Prostate gland (tissue), 2 donors: Measurements from ENCODE around the gene VPS37D. TPM values are rescaled to one million over a fixed set of nuclear protein-coding genes. Genes with fewer than 3 reads are reported as not detected.

Source experiments
- DNase-seq: peaks from one replicate; pipeline ENCODE4 v3.0.0-alpha.2; 2019; ENCODE audit warnings: low spot score
- H3K27ac ChIP-seq, 2 donors: fragments of 200-600 bp; sonication (generic); 2 replicates each; pipeline ENCODE4 v1.5.1; 2017 to 2019
- H3K27me3 ChIP-seq: fragments of 200-600 bp; sonication (generic); replicated peaks from 2 replicates; pipeline ENCODE4 v1.5.1; 2019; ENCODE audit not compliant: insufficient read depth
- H3K36me3 ChIP-seq, 2 donors: fragments of 200-600 bp; sonication (generic); 1 replicate in 1 of 2; 2 replicates in 1 of 2; pipeline versions ENCODE4 v1.5.1 to v1.8.1; 2017 to 2019
- H3K4me1 ChIP-seq: fragments of 200-600 bp; sonication (generic); replicated peaks from 2 replicates; pipeline ENCODE4 v1.5.1; 2019
- H3K4me3 ChIP-seq, 2 donors: fragments of 200-600 bp; sonication (generic); 2 replicates each; pipeline ENCODE4 v1.5.1; 2017 to 2019
- H3K9me3 ChIP-seq: fragments of 200-600 bp; sonication (generic); 2 replicates; pipeline ENCODE4 v1.5.1; 2017
- POLR2A ChIP-seq: fragments of 450-650 bp; IDR thresholded peaks from one replicate; pipeline ENCODE4 v1.6.1; 2016; ENCODE audit warnings: antibody characterized with exemption, mild to moderate bottlenecking
- POLR2AphosphoS5 ChIP-seq: sonication (generic); formaldehyde crosslinking; IDR thresholded peaks from one replicate; pipeline ENCODE4 v1.6.1; 2017; ENCODE audit warnings: antibody characterized with exemption
- WGBS: methylation state at CpG from one replicate; pipeline ENCODE4 v1.1.5; 2018; 5-methylcytosine and 5-hydroxymethylcytosine counted together
- intact Hi-C: fragments of 100-400 bp; cut with DNase I; formaldehyde crosslinking; loops from one replicate; pipeline ENCODE4 v1.14.2; 2022
- total RNA-seq, 2 donors: library from RNA; depleted of rRNA; stranded (reverse); fragments of >200 nt; gene quantifications; one replicate each; pipeline ENCODE4 v1.1.0, GENCODE V29; 2016
- TF ChIP-seq, protein P1 (sequence below), 4 experiments: fragments of 200-600 bp in 2 of 4; fragments of 450-650 bp in 2 of 4; sonication (generic) in 2 of 4; IDR thresholded peaks; 1 replicate in 3 of 4; 2 replicates in 1 of 4; pipeline ENCODE4 v1.5.1; 2016 to 2019; ENCODE audit warnings: antibody characterized with exemption in 4 of 4, mild to moderate bottlenecking in 2 of 4, moderate library complexity in 2 of 4

Gene VPS37D
- total RNA-seq, 2 donors from 2014 or later = 6.0 to 19.5 TPM

GRCh38 chr7:73701357-73701995 lies 33.8 kb downstream of the VPS37D start:
- 77% methylated on average over 13 of the region's 13 CpGs for WGBS
- DNase-seq = no peak
- H3K4me3 ChIP-seq = no peak overlapping the region
- H3K9me3 ChIP-seq = no peaks in the 10 kb centered on the region
- H3K4me1 ChIP-seq = peaks cover 6% of the 10 kb centered on the region
- no peaks in the 10 kb centered on the region for H3K27me3 ChIP-seq
- TF ChIP-seq POLR2A = no peak
- TF ChIP-seq, protein P1, sequence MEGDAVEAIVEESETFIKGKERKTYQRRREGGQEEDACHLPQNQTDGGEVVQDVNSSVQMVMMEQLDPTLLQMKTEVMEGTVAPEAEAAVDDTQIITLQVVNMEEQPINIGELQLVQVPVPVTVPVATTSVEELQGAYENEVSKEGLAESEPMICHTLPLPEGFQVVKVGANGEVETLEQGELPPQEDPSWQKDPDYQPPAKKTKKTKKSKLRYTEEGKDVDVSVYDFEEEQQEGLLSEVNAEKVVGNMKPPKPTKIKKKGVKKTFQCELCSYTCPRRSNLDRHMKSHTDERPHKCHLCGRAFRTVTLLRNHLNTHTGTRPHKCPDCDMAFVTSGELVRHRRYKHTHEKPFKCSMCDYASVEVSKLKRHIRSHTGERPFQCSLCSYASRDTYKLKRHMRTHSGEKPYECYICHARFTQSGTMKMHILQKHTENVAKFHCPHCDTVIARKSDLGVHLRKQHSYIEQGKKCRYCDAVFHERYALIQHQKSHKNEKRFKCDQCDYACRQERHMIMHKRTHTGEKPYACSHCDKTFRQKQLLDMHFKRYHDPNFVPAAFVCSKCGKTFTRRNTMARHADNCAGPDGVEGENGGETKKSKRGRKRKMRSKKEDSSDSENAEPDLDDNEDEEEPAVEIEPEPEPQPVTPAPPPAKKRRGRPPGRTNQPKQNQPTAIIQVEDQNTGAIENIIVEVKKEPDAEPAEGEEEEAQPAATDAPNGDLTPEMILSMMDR (IDR thresholded peaks at IDR 0.05) = peak in 1 of 4 experiments; percentile 32
- H3K36me3 ChIP-seq = no peaks in the 10 kb centered on the region
- H3K27ac ChIP-seq = no peak overlapping the region
- intact Hi-C loops = no loop called here

DNA sequence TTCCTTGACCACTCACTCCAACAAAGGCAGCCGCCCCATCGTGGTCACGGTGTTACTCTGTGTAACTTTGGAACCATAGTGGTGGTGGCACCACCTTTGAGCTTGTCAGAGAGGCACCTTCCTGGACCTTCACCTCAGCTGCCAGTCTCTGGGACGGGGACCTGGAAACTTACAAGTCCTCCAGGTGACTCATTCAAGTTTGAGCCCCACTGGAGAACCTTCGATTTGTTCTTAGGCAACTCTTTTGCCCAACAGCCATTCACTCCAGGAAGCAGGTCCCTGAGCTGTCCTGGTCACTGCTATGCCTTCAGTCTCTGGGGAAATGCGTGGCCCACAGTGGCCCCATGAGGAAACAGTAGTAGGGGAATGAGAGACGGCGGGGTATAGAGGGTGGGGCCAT lies 34.6 kb downstream of the VPS37D start:
- H3K36me3 ChIP-seq = no peaks in the 10 kb centered on the region
- WGBS = 88% methylated on average over 8 of the region's 8 CpGs
- intact Hi-C loops = no loop called here
- DNase-seq = no peak
- peaks cover 6% of the 10 kb centered on the region for H3K4me1 ChIP-seq
- no peaks in the 10 kb centered on the region for H3K9me3 ChIP-seq
- no peak overlapping the region for H3K27ac ChIP-seq
- TF ChIP-seq POLR2AphosphoS5 (no peak), POLR2A (no peak)
- TF ChIP-seq, protein P1 (IDR thresholded peaks at IDR 0.05) = no peak
- no peak overlapping the region for H3K4me3 ChIP-seq
- H3K27me3 ChIP-seq = no peaks in the 10 kb centered on the region

GRCh38 chr7:73702665-73703064 lies 35.0 kb downstream of the VPS37D start:
- Histone ChIP-seq H3K27me3 (no peaks in the 10 kb centered on the region), H3K36me3 (no peaks in the 10 kb centered on the region), H3K4me3 (no peak overlapping the region), H3K27ac (no peak overlapping the region), H3K9me3 (no peaks in the 10 kb centered on the region), H3K4me1 (peaks cover 6% of the 10 kb centered on the region)
- TF ChIP-seq POLR2A (no peak), POLR2AphosphoS5 (no peak)
- TF ChIP-seq, protein P1 (IDR thresholded peaks at IDR 0.05) = no peak
- WGBS = 89% methylated on average over 18 of the region's 18 CpGs
- no peak for DNase-seq
- intact Hi-C loops = no loop called here

DNA sequence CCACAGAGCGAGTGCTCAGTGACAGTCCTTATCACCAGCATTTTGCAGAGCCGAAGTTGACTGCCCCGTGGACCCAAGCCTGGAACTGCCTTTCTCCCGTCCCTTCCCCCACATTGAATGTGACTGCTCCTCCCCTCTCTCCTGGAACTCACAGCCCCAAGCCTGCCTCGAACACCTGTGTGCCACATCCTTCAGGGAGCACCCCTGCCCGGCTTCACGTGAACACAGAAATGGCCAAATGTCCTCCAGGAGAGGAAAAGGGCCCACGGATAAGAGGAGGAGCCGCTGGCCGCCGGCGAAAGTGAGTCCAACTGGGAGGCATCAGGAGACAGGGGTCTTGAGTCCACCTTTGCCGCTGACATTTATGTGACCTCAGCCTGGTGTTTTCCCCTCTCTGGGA lies 35.6 kb downstream of the VPS37D start:
- intact Hi-C loops = no loop called here
- DNase-seq = no peak
- WGBS = 70% methylated on average over 13 of the region's 13 CpGs
- Histone ChIP-seq H3K4me3 (no peak overlapping the region), H3K4me1 (peaks cover 6% of the 10 kb centered on the region), H3K9me3 (no peaks in the 10 kb centered on the region), H3K36me3 (no peaks in the 10 kb centered on the region), H3K27ac (no peak overlapping the region), H3K27me3 (no peaks in the 10 kb centered on the region)
- TF ChIP-seq POLR2A (no peak), POLR2AphosphoS5 (no peak)
- TF ChIP-seq, protein P1 (IDR thresholded peaks at IDR 0.05) = no peak
